Nucleus accumbens (tissue), 56 donors: ENCODE measurements around the gene NTSR1.

Source experiments
- DNase-seq, 56 donors: peaks; one replicate each; lab custom pipeline; 2025; lab: John Stamatoyannopoulos, UW

The NTSR1 gene

DNA sequence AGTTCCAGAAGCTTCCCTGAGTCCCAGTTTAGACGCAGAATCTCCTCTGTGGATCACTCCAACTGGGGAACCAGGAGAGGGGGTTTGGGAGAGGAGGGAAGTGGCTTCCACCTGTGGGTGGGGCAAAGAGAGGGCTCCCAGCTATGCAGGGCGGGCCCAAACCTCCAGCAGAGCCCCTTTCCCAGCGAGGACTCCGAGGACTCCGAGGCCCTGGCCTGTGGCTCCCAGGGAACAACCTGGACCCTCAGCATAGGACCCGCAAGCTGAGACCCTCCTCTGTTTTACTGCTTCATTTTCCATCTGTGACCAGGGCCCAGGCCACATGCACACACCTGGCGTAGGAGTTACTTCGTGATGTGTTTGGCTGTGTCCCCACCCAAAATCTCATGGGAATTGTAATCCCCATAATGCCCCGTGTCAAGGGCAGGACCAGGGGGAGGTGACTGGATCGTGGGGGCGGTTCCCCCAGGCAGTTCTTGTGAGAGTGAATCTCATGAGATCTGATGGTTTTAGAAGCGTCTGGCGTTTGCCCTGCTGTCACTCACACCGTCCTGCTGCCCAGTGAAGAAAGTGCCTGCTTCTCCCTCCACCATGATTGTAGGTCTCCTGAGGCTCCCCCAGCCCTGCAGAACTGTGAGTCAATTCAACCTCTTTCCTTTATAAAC lies 27.9 kb downstream of the NTSR1 start:
- no peak for DNase-seq

DNA sequence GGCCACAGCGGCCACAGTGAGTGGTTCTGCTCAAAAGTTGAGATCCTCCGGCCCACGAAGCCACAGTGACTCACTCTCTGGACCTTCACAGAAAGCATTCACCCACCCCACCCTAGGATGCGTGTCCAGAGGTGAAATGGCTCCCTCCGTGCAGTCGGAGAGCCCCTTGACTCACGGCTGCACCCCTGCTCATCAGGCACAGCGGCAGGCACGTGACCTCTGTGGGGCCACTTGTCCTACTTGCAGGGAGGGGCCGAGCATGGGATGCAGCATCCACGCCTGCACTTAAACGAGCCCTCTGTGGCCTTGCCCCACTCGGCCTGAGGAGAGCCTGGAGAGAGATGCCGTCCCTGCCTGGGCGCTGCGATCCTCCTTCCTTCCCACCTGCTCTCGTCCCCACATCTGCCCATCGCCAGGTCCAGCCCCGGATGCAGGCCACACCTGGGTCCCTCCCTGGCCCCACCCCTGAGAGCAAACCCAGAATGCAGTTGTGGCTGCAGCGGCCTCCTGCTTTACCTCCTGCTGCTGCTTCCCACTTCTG lies 28.7 kb downstream of the NTSR1 start:
- DNase-seq: no peak

DNA sequence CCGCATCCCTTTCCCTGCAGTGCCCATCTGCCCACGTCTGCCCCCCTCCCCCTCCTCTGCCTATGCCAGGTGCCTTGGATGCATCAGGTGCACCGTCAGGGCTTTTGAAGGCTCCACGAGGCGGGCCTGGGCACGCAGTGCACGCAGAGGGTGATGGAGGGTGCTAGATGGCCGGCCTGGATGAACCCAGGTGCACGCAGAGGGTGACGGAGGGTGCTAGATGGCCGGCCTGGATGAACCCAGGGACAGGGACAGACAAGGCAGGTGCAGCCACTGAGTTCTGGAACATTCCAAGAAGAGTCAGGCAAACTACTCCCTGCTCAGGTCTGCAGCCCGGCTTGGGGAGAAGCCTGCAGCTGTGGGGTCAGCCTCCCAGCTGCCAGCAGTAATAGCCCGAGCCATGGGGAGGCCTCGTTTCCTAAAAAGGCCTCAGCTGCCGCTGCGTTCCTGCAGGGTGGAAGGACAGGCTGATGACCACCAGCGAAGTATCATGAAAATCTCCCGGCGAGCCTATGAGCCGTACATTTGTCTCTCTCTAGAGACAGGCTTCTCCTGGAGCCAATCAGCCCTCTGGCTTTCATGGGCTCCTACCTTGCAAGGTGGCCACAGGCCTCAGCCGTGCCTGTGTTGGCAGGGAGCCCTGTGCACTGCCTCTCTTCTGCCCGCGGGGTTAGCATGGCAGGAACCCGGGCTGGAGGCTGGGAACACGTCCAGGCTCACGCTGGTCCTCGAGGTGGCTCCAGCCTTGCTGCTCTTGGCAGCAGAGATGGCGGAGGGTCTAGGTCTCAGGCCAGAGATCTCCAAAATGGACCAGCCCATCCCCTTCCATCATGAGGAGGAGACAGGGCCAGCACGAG lies 29.6 kb downstream of the NTSR1 start:
- no peak for DNase-seq

DNA sequence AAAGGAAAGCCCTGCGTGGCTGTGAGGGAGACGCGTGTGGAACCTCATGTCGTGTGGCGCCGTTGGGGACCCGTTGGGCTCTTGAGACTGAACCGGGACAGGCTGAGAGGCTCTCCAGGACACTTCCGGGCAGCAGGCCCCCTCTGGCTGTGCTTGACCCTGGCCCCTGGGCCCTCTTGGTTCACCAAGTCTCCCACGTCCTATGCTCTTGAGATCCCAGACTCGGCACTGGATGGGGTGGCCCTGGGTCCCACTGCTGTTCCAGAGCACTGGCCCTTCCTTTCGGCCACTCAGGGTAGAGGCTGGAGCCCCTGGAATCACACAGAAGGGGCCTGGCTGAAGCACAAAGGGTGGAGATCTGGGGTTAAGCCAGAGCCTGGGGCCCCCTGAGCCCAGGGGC lies 30.4 kb downstream of the NTSR1 start:
- no peak for DNase-seq

DNA sequence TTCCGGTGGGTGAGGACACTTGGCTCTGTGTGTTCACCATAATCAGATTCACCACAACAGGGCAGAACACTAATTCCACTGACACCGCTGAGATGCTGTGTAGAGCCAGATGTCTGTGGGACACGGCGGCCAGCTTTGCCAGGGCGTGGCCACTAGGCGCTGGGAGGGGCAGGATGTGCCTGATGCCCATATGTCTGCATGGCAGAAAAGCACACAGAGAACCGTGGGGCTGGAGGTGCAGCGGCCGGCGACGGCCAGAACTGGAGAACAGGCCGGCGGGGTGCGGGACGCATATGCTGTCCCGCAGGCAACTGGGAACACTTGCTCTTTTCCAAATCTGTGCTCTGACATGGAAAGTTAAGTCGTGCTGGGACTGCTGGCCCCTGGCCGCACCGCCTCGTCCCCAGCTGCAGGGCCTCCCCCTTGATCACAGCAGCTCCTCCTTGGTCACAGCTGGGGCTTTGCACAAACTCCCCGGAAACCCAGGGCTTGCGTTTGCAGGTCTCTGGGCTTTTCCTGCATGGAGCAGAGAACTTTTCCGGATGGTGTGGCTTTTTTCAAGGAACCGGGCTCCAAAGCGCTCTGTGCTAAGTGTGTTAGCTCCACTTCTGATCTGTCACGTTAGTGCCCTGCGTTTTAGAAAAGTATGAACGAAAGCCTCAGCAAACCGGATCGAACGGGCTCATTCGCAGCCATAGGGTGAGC lies 31.1 kb downstream of the NTSR1 start:
- no peak for DNase-seq

DNA sequence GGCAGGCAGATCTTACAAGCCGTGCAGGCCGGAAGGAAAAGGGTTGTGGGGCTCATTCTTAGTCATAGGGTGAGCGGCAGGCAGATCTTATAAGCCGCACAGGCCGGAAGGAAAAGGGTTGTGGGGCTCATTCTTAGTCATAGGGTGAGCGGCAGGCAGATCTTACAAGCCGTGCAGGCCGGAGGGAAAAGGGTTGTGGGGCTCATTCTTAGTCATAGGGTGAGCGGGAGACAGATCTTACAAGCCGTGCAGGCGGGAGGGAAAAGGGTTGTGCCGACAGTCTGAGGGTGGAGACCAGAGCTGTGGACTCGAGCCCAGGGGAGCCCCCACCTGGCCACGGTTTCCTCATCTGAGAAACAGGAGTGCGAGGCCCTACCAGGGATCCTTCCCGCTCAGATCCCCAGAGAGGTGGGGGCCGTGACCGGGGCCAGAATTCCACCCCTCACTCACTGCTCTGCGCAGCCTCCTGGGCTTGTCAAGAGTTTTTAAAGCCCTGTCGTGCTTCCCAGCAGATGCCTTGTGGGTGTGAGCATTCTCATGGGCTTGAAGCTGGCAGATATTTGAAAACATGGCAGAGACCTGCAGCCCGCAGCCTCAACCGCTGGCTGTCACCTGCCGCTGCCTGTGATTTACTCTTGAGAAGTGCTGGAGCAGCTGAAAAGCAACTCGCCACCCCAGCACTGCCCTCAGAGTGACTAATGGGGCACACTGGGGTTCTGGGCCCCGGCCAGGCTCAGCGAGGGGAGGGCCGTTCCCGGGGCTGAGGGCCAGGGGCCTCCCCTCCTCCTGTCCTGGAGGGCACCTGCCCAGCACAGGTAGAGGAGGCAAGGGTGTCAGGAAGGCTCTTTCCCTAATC lies 31.9 kb downstream of the NTSR1 start:
- DNase-seq: no peak

- DNase-seq: no peak
These were observed 32.6 kb downstream of the NTSR1 start for GRCh38 chr20:62741191-62741691.

- no peak for DNase-seq
These were observed 33.3 kb downstream of the NTSR1 start for GRCh38 chr20:62741701-62742491.

DNA sequence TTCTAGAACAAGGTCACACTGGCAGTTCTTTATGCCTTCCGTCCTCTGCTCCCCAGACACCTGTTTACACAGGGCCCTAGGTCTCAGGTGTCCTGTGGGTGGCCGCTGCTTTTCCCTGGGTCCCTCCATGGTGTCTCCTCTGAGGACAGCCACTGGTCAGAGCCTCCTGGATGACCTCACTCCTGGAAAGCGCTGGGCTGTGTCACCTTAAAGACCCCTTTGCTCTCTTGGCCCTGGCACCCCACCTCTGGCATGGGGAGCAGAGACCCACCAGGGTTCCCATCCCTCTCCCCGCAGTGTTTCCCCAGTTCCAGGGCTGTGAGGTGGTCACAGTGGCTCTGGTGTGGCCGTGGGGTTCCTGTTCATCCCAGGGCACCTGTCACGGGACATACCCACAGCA lies 33.9 kb downstream of the NTSR1 start:
- DNase-seq: no peak

- DNase-seq: peak in 2 of 56 donors; percentile 21 to 25
These were observed 34.5 kb downstream of the NTSR1 start for GRCh38 chr20:62742979-62743776.

DNA sequence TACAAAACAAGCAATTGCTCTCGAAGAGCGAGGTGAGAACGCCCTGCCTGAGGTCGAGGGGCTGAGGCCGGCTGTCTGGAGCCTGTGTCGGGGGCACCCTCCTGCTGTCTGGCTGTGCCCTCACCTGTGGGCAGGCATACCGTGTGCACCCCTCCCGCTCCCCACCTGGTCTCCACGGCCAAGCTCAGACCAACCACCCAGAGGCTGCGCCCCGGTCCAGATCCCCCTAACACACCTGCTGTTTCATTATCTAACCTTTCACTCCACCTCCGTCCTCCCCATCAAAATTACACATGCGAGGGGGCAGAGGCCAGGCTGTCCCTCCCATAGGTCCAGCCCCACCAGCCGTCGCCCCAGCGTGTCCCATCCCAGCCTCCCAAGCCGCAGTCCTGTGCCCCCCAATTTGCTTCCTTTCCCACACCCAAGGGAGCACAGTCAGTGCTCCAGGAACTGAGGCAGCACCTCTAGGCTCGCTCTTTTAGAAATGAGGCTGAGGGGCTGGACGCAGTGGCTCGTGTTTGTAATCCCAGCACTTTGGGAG lies 35.2 kb downstream of the NTSR1 start:
- DNase-seq: no peak

DNA sequence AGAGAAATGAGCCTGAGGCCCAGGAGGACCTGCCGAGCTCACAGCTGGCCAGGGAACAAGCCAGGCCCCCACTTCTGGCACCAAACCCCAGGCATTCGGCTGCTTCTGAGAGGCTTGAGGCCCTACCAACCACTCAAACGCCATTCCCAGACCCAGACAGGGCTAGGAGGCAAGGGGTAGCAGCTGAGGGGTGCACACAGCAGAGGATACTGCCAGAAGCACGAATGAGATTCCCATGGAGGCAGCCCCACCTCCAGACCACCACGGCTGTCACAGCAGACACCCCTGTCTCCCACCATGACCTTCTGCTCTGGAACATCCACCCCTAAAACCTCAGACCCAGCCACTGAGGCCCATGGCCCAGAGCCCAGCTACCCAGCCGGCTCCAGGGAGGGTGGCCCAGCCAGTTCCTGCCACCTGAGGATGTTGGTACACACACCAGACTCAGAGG lies 36.1 kb downstream of the NTSR1 start:
- no peak for DNase-seq

GRCh38 chr20:62745279-62745951 lies 36.8 kb downstream of the NTSR1 start:
- DNase-seq: no peak

DNA sequence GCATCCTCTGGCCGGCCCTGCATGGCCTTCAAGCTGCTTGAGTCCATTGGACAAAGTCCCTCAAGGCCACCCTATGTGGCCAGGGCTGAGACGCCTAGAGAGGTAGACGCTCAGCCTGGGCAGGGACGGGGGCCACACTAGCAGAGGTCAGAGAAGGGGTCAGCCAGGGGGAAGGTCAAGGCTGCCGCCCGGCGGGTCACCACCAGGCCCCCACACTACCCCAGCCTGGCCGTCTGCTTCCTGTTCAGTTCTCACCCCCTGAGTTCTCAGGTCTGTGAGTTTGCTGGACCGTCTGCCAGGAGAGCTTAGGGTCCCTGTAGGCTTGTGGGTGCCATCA lies 37.3 kb downstream of the NTSR1 start:
- DNase-seq: no peak

DNA sequence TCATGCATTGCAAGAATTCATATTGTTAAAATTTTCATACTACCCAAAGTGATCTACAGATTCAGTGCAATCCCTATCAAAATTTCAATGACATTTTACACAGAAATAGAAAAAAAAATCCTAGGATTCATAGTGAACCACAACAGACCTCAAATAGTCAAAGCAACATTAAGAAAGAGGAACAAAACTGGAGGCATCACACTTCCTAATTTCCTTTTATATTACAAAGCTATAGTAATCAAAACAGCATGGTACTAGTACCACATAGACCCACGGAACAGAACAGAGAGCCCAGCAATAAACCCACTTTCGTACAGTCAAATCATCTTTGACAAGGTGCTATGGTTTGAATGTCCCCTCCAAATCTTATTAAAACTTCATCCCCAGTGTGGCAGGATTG lies 39.7 kb downstream of the NTSR1 start:
- DNase-seq: no peak

DNA sequence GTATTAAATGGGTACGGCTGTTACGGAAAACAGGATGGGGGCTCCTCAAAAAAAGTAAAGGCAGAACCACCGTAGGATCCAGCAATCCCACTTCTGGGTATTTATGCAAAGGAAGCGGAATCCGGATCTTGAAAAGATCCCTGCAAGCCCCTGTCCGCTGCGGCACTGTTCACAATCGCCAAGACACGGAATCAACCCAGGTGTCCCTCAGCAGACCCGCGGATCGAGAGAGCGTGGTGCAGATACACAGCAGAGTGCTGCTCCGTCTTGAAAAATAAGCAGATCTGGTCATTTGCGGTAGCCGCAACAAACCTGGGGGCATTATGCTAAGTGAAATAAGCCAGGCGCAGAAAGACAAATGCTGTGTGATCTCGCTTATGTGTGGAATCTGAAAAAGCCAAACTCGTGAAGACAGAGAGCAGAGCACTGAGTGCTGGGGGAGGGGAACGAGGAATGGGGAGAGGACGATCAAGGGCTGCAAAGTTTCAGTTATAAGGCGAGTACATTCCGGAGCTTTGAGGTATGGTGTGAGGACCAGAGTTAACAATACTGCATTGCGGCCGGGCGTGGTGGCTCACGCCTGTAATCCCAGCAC lies 41.3 kb downstream of the NTSR1 start:
- DNase-seq: no peak

DNA sequence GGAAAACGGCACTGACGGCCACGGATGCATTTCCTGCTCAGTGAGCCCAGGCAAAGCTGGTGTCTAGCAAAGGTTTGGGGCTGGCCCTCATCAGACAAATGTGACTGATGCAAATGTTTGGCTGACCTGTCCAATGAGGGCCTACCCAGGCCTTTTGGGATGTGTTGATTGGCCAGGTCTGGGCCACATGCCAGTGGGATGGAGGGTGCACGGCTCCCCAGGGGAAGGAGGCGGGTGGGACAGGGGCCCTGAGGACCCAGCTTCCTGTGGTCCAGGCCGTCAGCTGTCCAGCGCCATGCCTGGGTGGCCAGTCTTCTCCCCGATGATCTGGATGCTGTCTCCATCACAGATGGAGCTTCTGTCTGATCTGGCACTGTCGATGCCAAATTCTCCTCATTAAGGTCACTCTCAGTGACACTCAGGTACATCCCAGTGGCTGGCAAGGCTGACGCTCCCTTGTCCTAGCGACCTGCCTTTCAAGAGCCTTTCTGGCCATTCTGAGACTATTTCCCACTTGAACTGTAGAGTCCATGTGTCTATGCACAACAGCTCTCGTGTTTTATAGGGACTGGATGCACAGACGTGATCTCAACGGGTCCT lies 43.0 kb downstream of the NTSR1 start:
- no peak for DNase-seq
